OCI-LY7 (cell line): Measurements from ENCODE around the gene TRIP13. TPM values are rescaled to one million over a fixed set of nuclear protein-coding genes. Genes with fewer than 3 reads are reported as not detected.

ENCODE experiments used
- BruUV-seq: library from RNA; stranded (reverse); fragments of 400-500 nt; replicated peaks from 2 replicates; lab custom pipeline; 2021; lab: Mats Ljungman, UMichigan
- CTCF ChIA-PET: fragments of 300-600 bp; sonication (Branson Sonifier 250); formaldehyde crosslinking; loops from one replicate; lab custom pipeline; 2022; ENCODE audit warnings: antibody characterized with exemption; ENCODE audit not compliant: unreplicated experiment; lab: Charles Lee
- POLR2A ChIA-PET: fragments of 300-600 bp; sonication (Branson Sonifier 250); formaldehyde crosslinking; loops from one replicate; lab custom pipeline; 2022; ENCODE audit warnings: antibody characterized with exemption; lab: Charles Lee
- DNase-seq: peaks from one replicate; pipeline ENCODE4 v3.0.0-alpha.2; 2015; ENCODE audit warnings: low spot score
- H2AFZ ChIP-seq: fragments of 200-600 bp; sonication (generic), shearing (Covaris generic); 2 replicates; pipeline ENCODE4 v1.6.1; 2014; ENCODE audit warnings: mild to moderate bottlenecking, antibody characterized with exemption, low read length, moderate library complexity
- H3K27ac ChIP-seq: fragments of 200-600 bp; sonication (generic); 2 replicates; pipeline ENCODE4 v1.5.1; 2014; ENCODE audit warnings: mixed run types, low read depth, mild to moderate bottlenecking, moderate library complexity, low read length, inconsistent platforms; ENCODE audit not compliant: poor library complexity, severe bottlenecking
- H3K36me3 ChIP-seq: fragments of 200-600 bp; sonication (generic); 2 replicates; pipeline ENCODE4 v1.6.1; 2014; ENCODE audit warnings: mild to moderate bottlenecking, antibody characterized with exemption, low read length, moderate library complexity, mixed read lengths; ENCODE audit not compliant: insufficient read depth
- H3K4me1 ChIP-seq: fragments of 200-600 bp; sonication (generic); 2 replicates; pipeline ENCODE4 v1.5.1; 2014; ENCODE audit warnings: mild to moderate bottlenecking, low read length; ENCODE audit not compliant: insufficient read depth, poor library complexity, severe bottlenecking
- H3K4me2 ChIP-seq: fragments of 200-600 bp; sonication (generic); 2 replicates; pipeline ENCODE4 v1.6.1; 2014; ENCODE audit warnings: mild to moderate bottlenecking, low read length
- H3K4me3 ChIP-seq: fragments of 200-600 bp; sonication (generic); 2 replicates; pipeline ENCODE4 v1.5.1; 2014; ENCODE audit warnings: mild to moderate bottlenecking, low read depth, low read length; ENCODE audit not compliant: poor library complexity, severe bottlenecking
- H3K79me2 ChIP-seq: fragments of 200-600 bp; sonication (generic); 2 replicates; pipeline ENCODE4 v1.6.1; 2016; ENCODE audit warnings: low read depth, mild to moderate bottlenecking, low read length, moderate library complexity, mixed read lengths; ENCODE audit not compliant: insufficient read depth
- H3K9me2 ChIP-seq: fragments of 200-600 bp; sonication (generic); 2 replicates; pipeline ENCODE4 v1.6.1; 2016; ENCODE audit warnings: mild to moderate bottlenecking, low read length, mixed read lengths; ENCODE audit not compliant: insufficient read depth
- H3K9me3 ChIP-seq: fragments of 200-600 bp; sonication (generic); 2 replicates; pipeline ENCODE4 v1.6.1; 2014; ENCODE audit warnings: mild to moderate bottlenecking, mixed run types, low read length, mixed read lengths
- H4K20me1 ChIP-seq: fragments of 200-600 bp; sonication (generic); 2 replicates; pipeline ENCODE4 v1.6.1; 2014; ENCODE audit warnings: mild to moderate bottlenecking, antibody characterized with exemption, low read length, moderate library complexity, mixed read lengths; ENCODE audit not compliant: insufficient read depth
- CTCF ChIP-seq: fragments of 200-600 bp; sonication (generic); conservative IDR thresholded peaks from 2 replicates; pipeline ENCODE4 v1.5.1; 2014; ENCODE audit warnings: mild to moderate bottlenecking, antibody characterized with exemption, low read length, moderate library complexity, mixed read lengths
- EZH2phosphoT487 ChIP-seq: fragments of 200-600 bp; sonication (generic); IDR thresholded peaks from 2 replicates; pipeline ENCODE4 v1.6.1; 2018; ENCODE audit warnings: low read depth, borderline replicate concordance, mild to moderate bottlenecking, mixed run types, antibody characterized with exemption, low read length, moderate library complexity, mixed read lengths
- intact Hi-C: fragments of 100-400 bp; cut with micrococcal nuclease; formaldehyde crosslinking; loops from one replicate; pipeline ENCODE4 v1.10.0; 2022; ENCODE audit not compliant: unreplicated experiment
- total RNA-seq, 2 experiments: library from RNA; depleted of rRNA in 1 of 2; stranded (reverse); fragments of >200 nt in 1 of 2; shearing (Covaris generic) in 1 of 2; gene quantifications; 2 replicates each; pipeline ENCODE4 v1.2.3, GENCODE V29; 2014 to 2022

Gene TRIP13
- total RNA-seq, 2 experiments from 2014 or later = 46.6 to 59.4 TPM

GRCh38 chr5:851076-851475, 41.6 kb upstream of the TRIP13 start:
- Histone ChIP-seq H3K4me1 (no peaks in the 10 kb centered on the region), H3K9me3 (no peaks in the 10 kb centered on the region), H3K27ac (no peak overlapping the region), H3K79me2 (no peaks in the 10 kb centered on the region), H3K36me3 (no peaks in the 10 kb centered on the region), H3K4me2 (no peak overlapping the region), H2AFZ (no peak overlapping the region), H3K4me3 (no peak overlapping the region), H3K9me2 (no peaks in the 10 kb centered on the region), H4K20me1 (no peaks in the 10 kb centered on the region)
- CTCF ChIA-PET = no interaction called here
- DNase-seq = no peak
- intact Hi-C loops = no loop called here
- BruUV-seq = no TSS peak
- POLR2A ChIA-PET = no interaction called here
- TF ChIP-seq CTCF = no peak
- no peak for TF ChIP-seq EZH2phosphoT487

GRCh38 chr5:851553-851952, 41.1 kb upstream of the TRIP13 start:
- H2AFZ ChIP-seq = no peak overlapping the region
- H3K79me2 ChIP-seq = no peaks in the 10 kb centered on the region
- BruUV-seq = no TSS peak
- H3K4me1 ChIP-seq = no peaks in the 10 kb centered on the region
- no peak overlapping the region for H3K4me3 ChIP-seq
- POLR2A ChIA-PET = no interaction called here
- no peak for DNase-seq
- CTCF ChIA-PET = no interaction called here
- H3K4me2 ChIP-seq = no peak overlapping the region
- no peaks in the 10 kb centered on the region for H3K36me3 ChIP-seq
- H3K9me3 ChIP-seq = no peaks in the 10 kb centered on the region
- no peak overlapping the region for H3K27ac ChIP-seq
- H4K20me1 ChIP-seq = no peaks in the 10 kb centered on the region
- TF ChIP-seq CTCF (no peak), EZH2phosphoT487 (no peak)
- no peaks in the 10 kb centered on the region for H3K9me2 ChIP-seq
- intact Hi-C loops = no loop called here

GRCh38 chr5:852018-852417, 40.7 kb upstream of the TRIP13 start:
- Histone ChIP-seq H3K4me3 (no peak overlapping the region), H3K27ac (no peak overlapping the region), H4K20me1 (no peaks in the 10 kb centered on the region), H3K4me1 (no peaks in the 10 kb centered on the region), H3K4me2 (no peak overlapping the region), H3K9me2 (no peaks in the 10 kb centered on the region), H3K79me2 (no peaks in the 10 kb centered on the region), H2AFZ (no peak overlapping the region), H3K9me3 (no peaks in the 10 kb centered on the region), H3K36me3 (no peaks in the 10 kb centered on the region)
- intact Hi-C loops = no loop called here
- ChIA-PET POLR2A (no interaction called here), CTCF (no interaction called here)
- DNase-seq = no peak
- TF ChIP-seq EZH2phosphoT487 (no peak), CTCF (no peak)
- BruUV-seq = no TSS peak
